Activated CD8-positive, alpha-beta T cell treated with anti-CD3 and anti-CD28 coated beads for 36 hours (primary cell): ENCODE results near the gene TMEM212. TPM values are rescaled to one million over a fixed set of nuclear protein-coding genes. Genes with fewer than 3 reads are reported as not detected.

Source experiments
- ATAC-seq: fragments of 200-7000 bp; cut with Tn5 transposase; one replicate; pipeline ENCODE4 v1.10.0; 2021; ENCODE audit warnings: mild to moderate bottlenecking, moderate library complexity
- CTCF ChIA-PET: fragments of 350-600 bp; sonication (Branson Sonifier 250); formaldehyde crosslinking; loops from one replicate; lab custom pipeline; 2021; ENCODE audit warnings: antibody characterized with exemption; lab: Charles Lee
- POLR2A ChIA-PET: fragments of 350-600 bp; sonication (Branson Sonifier 250); formaldehyde crosslinking; loops from one replicate; lab custom pipeline; 2021; ENCODE audit warnings: antibody characterized with exemption; lab: Charles Lee
- DNase-seq: peaks from one replicate; pipeline ENCODE4 v3.0.0-alpha.2; 2020
- H3K27ac Mint-ChIP-seq: one replicate; pipeline ENCODE4 v1.8.0; 2021; ENCODE audit warnings: mild to moderate bottlenecking, mixed read lengths
- H3K27me3 Mint-ChIP-seq: one replicate; pipeline ENCODE4 v1.8.0; 2021; ENCODE audit warnings: mixed read lengths
- H3K36me3 Mint-ChIP-seq: one replicate; pipeline ENCODE4 v1.8.0; 2021; ENCODE audit warnings: low read depth, mixed read lengths
- H3K4me1 Mint-ChIP-seq: one replicate; pipeline ENCODE4 v1.8.0; 2021; ENCODE audit warnings: low read depth, mixed read lengths
- H3K4me3 Mint-ChIP-seq: one replicate; pipeline ENCODE4 v1.8.0; 2021; ENCODE audit warnings: mild to moderate bottlenecking, moderate library complexity, mixed read lengths
- H3K9me3 Mint-ChIP-seq: one replicate; pipeline ENCODE4 v1.8.0; 2021; ENCODE audit warnings: mixed read lengths
- intact Hi-C: fragments of 100-400 bp; cut with micrococcal nuclease; formaldehyde crosslinking; loops from one replicate; pipeline ENCODE4 v1.10.0; 2022
- total RNA-seq, 2 experiments: library from RNA; stranded (reverse); gene quantifications; one replicate each; pipeline ENCODE4 v1.2.3, GENCODE V29; 2021
- TF ChIP-seq, protein P1 (sequence below): fragments of 200-600 bp; IDR thresholded peaks from one replicate; pipeline ENCODE4 v1.8.0; 2022; ENCODE audit warnings: antibody characterized with exemption, mild to moderate bottlenecking

The TMEM212 gene
- total RNA-seq, 2 experiments from 2014 or later = not detected

DNA sequence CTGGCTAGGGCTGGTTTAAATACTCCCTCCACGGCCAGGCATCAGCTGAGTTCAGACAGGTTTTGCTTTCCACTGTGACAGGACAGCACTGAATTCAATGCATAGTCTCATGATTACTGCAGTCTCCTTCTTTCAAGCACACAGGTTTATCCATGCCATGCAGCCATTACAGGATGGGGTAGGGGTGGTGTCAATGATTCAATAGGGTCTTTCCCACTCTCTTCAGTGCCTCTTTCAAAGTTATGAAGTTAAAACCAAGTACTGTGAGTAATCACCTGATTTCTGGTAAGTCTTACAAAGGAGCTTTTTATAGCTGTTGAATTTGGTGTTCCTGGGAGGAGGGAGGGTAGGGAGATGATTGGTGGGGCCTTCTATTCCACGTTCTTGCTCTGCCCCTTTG, 47.2 kb downstream of the TMEM212 start:
- ATAC-seq (peak; percentile 73), DNase-seq (peak; percentile 2)
- H3K27ac Mint-ChIP-seq = no peak overlapping the region
- no peak overlapping the region for H3K4me3 Mint-ChIP-seq
- intact Hi-C loops = no loop called here
- H3K9me3 Mint-ChIP-seq = no peaks in the 10 kb centered on the region
- no peaks in the 10 kb centered on the region for H3K36me3 Mint-ChIP-seq
- ChIA-PET POLR2A (no interaction called here), CTCF (no interaction called here)
- peaks cover 6% of the 10 kb centered on the region for H3K4me1 Mint-ChIP-seq
- peaks cover 17% of the 10 kb centered on the region for H3K27me3 Mint-ChIP-seq
- TF ChIP-seq, protein P1, sequence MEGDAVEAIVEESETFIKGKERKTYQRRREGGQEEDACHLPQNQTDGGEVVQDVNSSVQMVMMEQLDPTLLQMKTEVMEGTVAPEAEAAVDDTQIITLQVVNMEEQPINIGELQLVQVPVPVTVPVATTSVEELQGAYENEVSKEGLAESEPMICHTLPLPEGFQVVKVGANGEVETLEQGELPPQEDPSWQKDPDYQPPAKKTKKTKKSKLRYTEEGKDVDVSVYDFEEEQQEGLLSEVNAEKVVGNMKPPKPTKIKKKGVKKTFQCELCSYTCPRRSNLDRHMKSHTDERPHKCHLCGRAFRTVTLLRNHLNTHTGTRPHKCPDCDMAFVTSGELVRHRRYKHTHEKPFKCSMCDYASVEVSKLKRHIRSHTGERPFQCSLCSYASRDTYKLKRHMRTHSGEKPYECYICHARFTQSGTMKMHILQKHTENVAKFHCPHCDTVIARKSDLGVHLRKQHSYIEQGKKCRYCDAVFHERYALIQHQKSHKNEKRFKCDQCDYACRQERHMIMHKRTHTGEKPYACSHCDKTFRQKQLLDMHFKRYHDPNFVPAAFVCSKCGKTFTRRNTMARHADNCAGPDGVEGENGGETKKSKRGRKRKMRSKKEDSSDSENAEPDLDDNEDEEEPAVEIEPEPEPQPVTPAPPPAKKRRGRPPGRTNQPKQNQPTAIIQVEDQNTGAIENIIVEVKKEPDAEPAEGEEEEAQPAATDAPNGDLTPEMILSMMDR = no peak

DNA sequence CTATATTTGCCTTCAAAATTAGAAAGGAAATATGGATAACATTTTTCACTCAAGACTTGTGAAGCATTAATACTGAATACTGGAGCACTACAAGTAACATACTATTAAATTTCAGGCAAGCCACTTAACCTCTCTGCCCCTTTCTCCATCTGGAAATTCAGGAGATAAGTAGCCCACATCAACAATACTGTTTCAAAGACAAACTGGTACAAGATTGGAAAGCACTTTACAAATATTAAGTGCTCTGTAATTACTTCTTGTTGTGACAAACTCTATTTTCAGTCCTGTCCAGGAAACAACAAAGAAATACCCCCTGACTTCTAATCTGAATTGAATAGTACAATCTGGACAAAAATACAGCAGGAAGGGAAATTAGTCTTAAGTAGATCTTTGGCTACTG, 49.3 kb downstream of the TMEM212 start:
- no peak overlapping the region for H3K27ac Mint-ChIP-seq
- intact Hi-C loops = no loop called here

DNA sequence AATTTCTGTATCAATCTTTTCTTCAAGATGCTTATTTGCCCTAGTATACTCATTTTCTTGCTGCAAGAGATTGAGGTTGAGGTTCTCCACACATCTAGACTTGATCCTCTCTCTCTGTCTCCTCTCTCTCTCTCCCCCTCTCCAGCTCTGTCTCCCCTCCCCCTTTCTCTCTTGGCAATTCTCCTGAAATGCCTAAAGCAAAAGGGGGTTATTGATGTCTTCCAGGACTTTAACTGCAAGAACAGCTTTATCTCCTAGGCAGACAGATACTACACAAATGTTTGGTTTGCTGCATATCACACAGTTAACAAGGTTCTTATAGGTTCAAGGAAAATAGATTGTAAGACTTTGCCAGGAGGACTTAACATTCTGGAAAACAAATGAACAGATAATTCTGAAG, 52.1 kb downstream of the TMEM212 start:
- peaks cover 4% of the 10 kb centered on the region for H3K4me1 Mint-ChIP-seq
- H3K27me3 Mint-ChIP-seq = peaks cover 19% of the 10 kb centered on the region
- ChIA-PET POLR2A (no interaction called here), CTCF (no interaction called here)
- no peak for DNase-seq
- intact Hi-C loops = no loop called here
- no peak overlapping the region for H3K27ac Mint-ChIP-seq
- TF ChIP-seq, protein P1 = no peak
- H3K4me3 Mint-ChIP-seq = no peak overlapping the region
- no peaks in the 10 kb centered on the region for H3K36me3 Mint-ChIP-seq
- ATAC-seq = no peak
- no peaks in the 10 kb centered on the region for H3K9me3 Mint-ChIP-seq

More for the DNA sequence above, 49.3 kb downstream of the TMEM212 start:
- Mint-ChIP-seq H3K4me3 (no peak overlapping the region), H3K4me1 (peaks cover 6% of the 10 kb centered on the region), H3K9me3 (no peaks in the 10 kb centered on the region), H3K36me3 (no peaks in the 10 kb centered on the region), H3K27me3 (peaks cover 19% of the 10 kb centered on the region)
- POLR2A ChIA-PET = no interaction called here
- CTCF ChIA-PET = no interaction called here
- ATAC-seq (no peak), DNase-seq (no peak)
- TF ChIP-seq, protein P1 = no peak

DNA sequence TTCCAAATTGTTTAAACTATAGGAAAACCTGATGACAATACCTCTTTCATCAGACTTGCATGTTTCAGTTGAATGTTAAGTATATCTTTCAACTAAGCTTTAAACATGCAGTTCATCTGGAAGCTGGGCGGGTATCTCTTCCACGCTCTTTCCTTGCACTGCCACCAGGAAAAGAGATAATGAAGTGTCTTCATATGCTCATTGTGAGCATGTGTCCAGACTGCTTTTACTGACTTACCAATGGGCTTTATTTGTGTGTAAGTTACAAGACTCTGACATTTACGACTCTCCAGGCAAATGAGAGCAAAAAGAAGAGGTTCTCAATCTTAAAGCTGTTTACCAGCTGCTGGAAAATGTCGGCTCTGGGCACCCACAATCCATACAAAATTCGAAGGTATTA, 52.8 kb downstream of the TMEM212 start:
- Mint-ChIP-seq H3K4me3 (no peak overlapping the region), H3K27me3 (peaks cover 19% of the 10 kb centered on the region), H3K9me3 (no peaks in the 10 kb centered on the region), H3K4me1 (no peaks in the 10 kb centered on the region), H3K36me3 (no peaks in the 10 kb centered on the region), H3K27ac (no peak overlapping the region)
- ChIA-PET POLR2A (no interaction called here), CTCF (no interaction called here)
- intact Hi-C loops = no loop called here
- TF ChIP-seq, protein P1 = no peak
- no peak for DNase-seq
- ATAC-seq = no peak

DNA sequence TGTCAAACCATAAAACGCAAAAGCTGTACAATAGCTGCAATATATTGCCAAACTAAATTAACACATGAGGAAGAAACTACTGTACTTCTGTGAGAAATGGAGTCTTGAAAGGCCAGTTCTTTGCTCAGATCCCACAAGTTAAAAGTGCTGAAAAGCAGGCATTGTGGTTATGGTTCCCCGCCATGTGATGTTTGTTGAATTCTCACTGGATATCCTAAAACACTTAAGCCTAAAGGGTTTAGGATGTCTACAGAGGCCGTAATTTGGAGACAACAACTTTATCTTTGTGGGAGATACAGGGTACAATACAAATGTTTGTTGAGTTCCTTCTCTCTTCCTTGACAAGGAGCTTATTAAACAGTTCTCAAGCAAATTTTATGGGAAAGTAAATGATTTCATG, 53.2 kb downstream of the TMEM212 start:
- Mint-ChIP-seq H3K4me1 (no peaks in the 10 kb centered on the region), H3K27ac (no peak overlapping the region)
- intact Hi-C loops = no loop called here

More for the DNA sequence above, 53.2 kb downstream of the TMEM212 start:
- TF ChIP-seq, protein P1 = no peak
- ChIA-PET POLR2A (no interaction called here), CTCF (no interaction called here)
- Mint-ChIP-seq H3K4me3 (no peak overlapping the region), H3K27me3 (peaks cover 19% of the 10 kb centered on the region), H3K36me3 (no peaks in the 10 kb centered on the region), H3K9me3 (no peaks in the 10 kb centered on the region)
- no peak for DNase-seq
- no peak for ATAC-seq
